Loucy (cell line): Measurements from ENCODE around the gene SLAIN2.

Source experiments
- H2AFZ ChIP-seq: fragments of 200-600 bp; sonication (generic); 2 replicates; pipeline ENCODE4 v1.6.0; 2016; ENCODE audit warnings: antibody characterized with exemption, mild to moderate bottlenecking, low read length, moderate library complexity
- H3F3A ChIP-seq: fragments of 200-600 bp; 2 replicates; pipeline ENCODE4 v1.6.0; 2016; ENCODE audit warnings: antibody characterized with exemption, low read depth, mild to moderate bottlenecking
- H3K27me3 ChIP-seq: fragments of 200-600 bp; sonication (generic); 2 replicates; pipeline ENCODE4 v1.6.1; 2014; ENCODE audit warnings: low read length, mild to moderate bottlenecking; ENCODE audit not compliant: insufficient read depth, poor library complexity, severe bottlenecking
- H3K36me3 ChIP-seq: fragments of 200-600 bp; sonication (generic); 2 replicates; pipeline ENCODE4 v1.6.1; 2016; ENCODE audit warnings: low read length; ENCODE audit not compliant: insufficient read depth
- H3K4me1 ChIP-seq: fragments of 200-600 bp; sonication (generic); 2 replicates; pipeline ENCODE4 v1.5.1; 2014; ENCODE audit warnings: low read length, mild to moderate bottlenecking; ENCODE audit not compliant: insufficient read depth, poor library complexity, severe bottlenecking
- H3K4me2 ChIP-seq: fragments of 200-600 bp; sonication (generic); 2 replicates; pipeline ENCODE4 v1.6.0; 2014; ENCODE audit warnings: antibody characterized with exemption, low read length, low read depth, mild to moderate bottlenecking; ENCODE audit not compliant: poor library complexity, severe bottlenecking
- H3K4me3 ChIP-seq: fragments of 200-600 bp; sonication (generic); 2 replicates; pipeline ENCODE4 v1.5.1; 2014; ENCODE audit warnings: low read length, mild to moderate bottlenecking, mixed read lengths; ENCODE audit not compliant: poor library complexity, severe bottlenecking
- H3K79me2 ChIP-seq: fragments of 200-600 bp; sonication (generic); 2 replicates; pipeline ENCODE4 v1.6.1; 2014; ENCODE audit warnings: low read length; ENCODE audit not compliant: insufficient read depth
- H3K9ac ChIP-seq: fragments of 200-600 bp; sonication (generic); 2 replicates; pipeline ENCODE4 v1.6.0; 2014; ENCODE audit warnings: mild to moderate bottlenecking, low read depth, low read length, moderate library complexity; ENCODE audit not compliant: poor library complexity, severe bottlenecking
- H3K9me2 ChIP-seq: fragments of 200-600 bp; sonication (generic); replicated peaks from 2 replicates; pipeline ENCODE4 v1.6.1; 2016; ENCODE audit warnings: low read depth, low read length, mixed read lengths
- H3K9me3 ChIP-seq: fragments of 200-600 bp; sonication (generic); 2 replicates; pipeline ENCODE4 v1.6.1; 2014; ENCODE audit warnings: mild to moderate bottlenecking, antibody characterized with exemption, low read length, low read depth; ENCODE audit not compliant: insufficient read depth
- H4K20me1 ChIP-seq: fragments of 200-600 bp; sonication (generic); 2 replicates; pipeline ENCODE4 v1.6.0; 2014; ENCODE audit warnings: antibody characterized with exemption, low read length, mild to moderate bottlenecking; ENCODE audit not compliant: insufficient read depth, poor library complexity, severe bottlenecking
- CTCF ChIP-seq: fragments of 200-600 bp; sonication (generic); conservative IDR thresholded peaks from 2 replicates; pipeline ENCODE4 v1.5.1; 2014; ENCODE audit warnings: mild to moderate bottlenecking, antibody characterized with exemption, low read length
- EZH2phosphoT487 ChIP-seq: fragments of 200-600 bp; IDR thresholded peaks from 2 replicates; pipeline ENCODE4 v1.6.1; 2018; ENCODE audit warnings: antibody characterized with exemption, mild to moderate bottlenecking, moderate library complexity, borderline replicate concordance

The SLAIN2 gene

GRCh38 chr4:48470137-48470536 lies 128.8 kb downstream of the SLAIN2 start:
- Histone ChIP-seq H3K27me3 (no peaks in the 10 kb centered on the region), H3K4me2 (no peak overlapping the region), H2AFZ (no peak overlapping the region), H3K4me1 (no peaks in the 10 kb centered on the region), H3K79me2 (no peaks in the 10 kb centered on the region), H4K20me1 (no peaks in the 10 kb centered on the region), H3K9me3 (no peaks in the 10 kb centered on the region), H3F3A (no peaks in the 10 kb centered on the region), H3K36me3 (no peaks in the 10 kb centered on the region), H3K4me3 (no peak overlapping the region), H3K9me2 (no peaks in the 10 kb centered on the region), H3K9ac (no peak overlapping the region)
- TF ChIP-seq CTCF (no peak), EZH2phosphoT487 (no peak)

GRCh38 chr4:48470570-48470969 lies 129.2 kb downstream of the SLAIN2 start:
- no peaks in the 10 kb centered on the region for H3K79me2 ChIP-seq
- H3K4me2 ChIP-seq, result no peak overlapping the region
- no peak overlapping the region for H2AFZ ChIP-seq
- H3K9me3 ChIP-seq, result no peaks in the 10 kb centered on the region
- H3K9me2 ChIP-seq, result no peaks in the 10 kb centered on the region
- TF ChIP-seq CTCF (no peak), EZH2phosphoT487 (no peak)
- no peak overlapping the region for H3K9ac ChIP-seq
- no peaks in the 10 kb centered on the region for H3K4me1 ChIP-seq
- H4K20me1 ChIP-seq, result no peaks in the 10 kb centered on the region
- no peak overlapping the region for H3K4me3 ChIP-seq
- no peaks in the 10 kb centered on the region for H3F3A ChIP-seq
- H3K36me3 ChIP-seq, result no peaks in the 10 kb centered on the region
- H3K27me3 ChIP-seq, result no peaks in the 10 kb centered on the region

- H3K36me3 ChIP-seq, result no peaks in the 10 kb centered on the region
- H4K20me1 ChIP-seq, result no peaks in the 10 kb centered on the region
- no peaks in the 10 kb centered on the region for H3K9me3 ChIP-seq
- no peaks in the 10 kb centered on the region for H3K79me2 ChIP-seq
- no peaks in the 10 kb centered on the region for H3F3A ChIP-seq
- no peak for TF ChIP-seq CTCF
- H3K9me2 ChIP-seq, result no peaks in the 10 kb centered on the region
- no peaks in the 10 kb centered on the region for H3K27me3 ChIP-seq
- no peak overlapping the region for H2AFZ ChIP-seq
- H3K4me3 ChIP-seq, result no peak overlapping the region
- no peaks in the 10 kb centered on the region for H3K4me1 ChIP-seq
- H3K9ac ChIP-seq, result no peak overlapping the region
- H3K4me2 ChIP-seq, result no peak overlapping the region
Observed at GRCh38 chr4:48472794-48473193, 131.5 kb downstream of the SLAIN2 start.
